ENCODE results near the gene HOXB8.

Gene HOXB8

GRCh38 chr17:48569240-48569582, 45.9 kb downstream of the HOXB8 start:
- DNase-seq: no peak
- no peak for TF ChIP-seq CTCF (IDR thresholded peaks at IDR 0.05)
- H3K4me3 Mint-ChIP-seq: no peak overlapping the region
- no peak overlapping the region for H3K27ac Mint-ChIP-seq
- H3K4me1 Mint-ChIP-seq: no peaks in the 10 kb centered on the region
- no peaks in the 10 kb centered on the region for H3K9me3 Mint-ChIP-seq
- no peaks in the 10 kb centered on the region for H3K27me3 Mint-ChIP-seq (ENCODE audit: low read depth, poor library complexity)
- peaks cover 32% of the 10 kb centered on the region for H3K36me3 Mint-ChIP-seq (ENCODE audit: low read depth)

- Mint-ChIP-seq H3K9me3 (no peaks in the 10 kb centered on the region), H3K27me3 (ENCODE audit: low read depth, poor library complexity) (no peaks in the 10 kb centered on the region), H3K4me3 (no peak overlapping the region), H3K4me1 (peaks cover 4% of the 10 kb centered on the region), H3K36me3 (ENCODE audit: low read depth) (peaks cover 27% of the 10 kb centered on the region), H3K27ac (no peak overlapping the region)
- TF ChIP-seq CTCF (IDR thresholded peaks at IDR 0.05): no peak
- DNase-seq: no peak
Measured at GRCh38 chr17:48568499-48569239, 46.4 kb downstream of the HOXB8 start.

GRCh38 chr17:48567646-48568354, 47.3 kb downstream of the HOXB8 start:
- Mint-ChIP-seq H3K27ac (no peak overlapping the region), H3K4me1 (peaks cover 12% of the 10 kb centered on the region), H3K27me3 (ENCODE audit: low read depth, poor library complexity) (no peaks in the 10 kb centered on the region), H3K9me3 (no peaks in the 10 kb centered on the region), H3K4me3 (no peak overlapping the region), H3K36me3 (ENCODE audit: low read depth) (peaks cover 27% of the 10 kb centered on the region)
- TF ChIP-seq CTCF (IDR thresholded peaks at IDR 0.05): no peak
- DNase-seq: no peak

GRCh38 chr17:48567209-48567608, 47.9 kb downstream of the HOXB8 start:
- peaks cover 3% of the 10 kb centered on the region for H3K27me3 Mint-ChIP-seq (ENCODE audit: low read depth, poor library complexity)
- no peak for DNase-seq
- TF ChIP-seq CTCF (IDR thresholded peaks at IDR 0.05): no peak
- no peak overlapping the region for H3K4me3 Mint-ChIP-seq
- peaks cover 18% of the 10 kb centered on the region for H3K4me1 Mint-ChIP-seq
- no peaks in the 10 kb centered on the region for H3K9me3 Mint-ChIP-seq
- peaks cover 33% of the 10 kb centered on the region for H3K36me3 Mint-ChIP-seq (ENCODE audit: low read depth)
- H3K27ac Mint-ChIP-seq: no peak overlapping the region

GRCh38 chr17:48566717-48567116, 48.4 kb downstream of the HOXB8 start:
- peaks cover 4% of the 10 kb centered on the region for H3K27me3 Mint-ChIP-seq (ENCODE audit: low read depth, poor library complexity)
- no peaks in the 10 kb centered on the region for H3K9me3 Mint-ChIP-seq
- no peak for DNase-seq
- H3K36me3 Mint-ChIP-seq (ENCODE audit: low read depth): peaks cover 35% of the 10 kb centered on the region
- no peak overlapping the region for H3K4me3 Mint-ChIP-seq
- TF ChIP-seq CTCF (IDR thresholded peaks at IDR 0.05): no peak
- H3K4me1 Mint-ChIP-seq: peaks cover 23% of the 10 kb centered on the region
- no peak overlapping the region for H3K27ac Mint-ChIP-seq
